ENCODE measurements around the gene RFX2.

- TF ChIP-seq, protein P1, sequence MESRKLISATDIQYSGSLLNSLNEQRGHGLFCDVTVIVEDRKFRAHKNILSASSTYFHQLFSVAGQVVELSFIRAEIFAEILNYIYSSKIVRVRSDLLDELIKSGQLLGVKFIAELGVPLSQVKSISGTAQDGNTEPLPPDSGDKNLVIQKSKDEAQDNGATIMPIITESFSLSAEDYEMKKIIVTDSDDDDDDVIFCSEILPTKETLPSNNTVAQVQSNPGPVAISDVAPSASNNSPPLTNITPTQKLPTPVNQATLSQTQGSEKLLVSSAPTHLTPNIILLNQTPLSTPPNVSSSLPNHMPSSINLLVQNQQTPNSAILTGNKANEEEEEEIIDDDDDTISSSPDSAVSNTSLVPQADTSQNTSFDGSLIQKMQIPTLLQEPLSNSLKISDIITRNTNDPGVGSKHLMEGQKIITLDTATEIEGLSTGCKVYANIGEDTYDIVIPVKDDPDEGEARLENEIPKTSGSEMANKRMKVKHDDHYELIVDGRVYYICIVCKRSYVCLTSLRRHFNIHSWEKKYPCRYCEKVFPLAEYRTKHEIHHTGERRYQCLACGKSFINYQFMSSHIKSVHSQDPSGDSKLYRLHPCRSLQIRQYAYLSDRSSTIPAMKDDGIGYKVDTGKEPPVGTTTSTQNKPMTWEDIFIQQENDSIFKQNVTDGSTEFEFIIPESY (IDR thresholded peaks at IDR 0.05) = no peak
- no peak for TF ChIP-seq YY1 (IDR thresholded peaks at IDR 0.05)
- no peak for TF ChIP-seq CTCF (IDR thresholded peaks at IDR 0.05; ENCODE audit: low read depth, low read length, missing input control)
- no peak for TF ChIP-seq GABPA (IDR thresholded peaks at IDR 0.05 in 1 of 2, conservative IDR thresholded peaks at IDR 0.05 in 1 of 2)
- no peak for TF ChIP-seq NR2F2 (IDR thresholded peaks at IDR 0.05)
- TF ChIP-seq, protein P2, sequence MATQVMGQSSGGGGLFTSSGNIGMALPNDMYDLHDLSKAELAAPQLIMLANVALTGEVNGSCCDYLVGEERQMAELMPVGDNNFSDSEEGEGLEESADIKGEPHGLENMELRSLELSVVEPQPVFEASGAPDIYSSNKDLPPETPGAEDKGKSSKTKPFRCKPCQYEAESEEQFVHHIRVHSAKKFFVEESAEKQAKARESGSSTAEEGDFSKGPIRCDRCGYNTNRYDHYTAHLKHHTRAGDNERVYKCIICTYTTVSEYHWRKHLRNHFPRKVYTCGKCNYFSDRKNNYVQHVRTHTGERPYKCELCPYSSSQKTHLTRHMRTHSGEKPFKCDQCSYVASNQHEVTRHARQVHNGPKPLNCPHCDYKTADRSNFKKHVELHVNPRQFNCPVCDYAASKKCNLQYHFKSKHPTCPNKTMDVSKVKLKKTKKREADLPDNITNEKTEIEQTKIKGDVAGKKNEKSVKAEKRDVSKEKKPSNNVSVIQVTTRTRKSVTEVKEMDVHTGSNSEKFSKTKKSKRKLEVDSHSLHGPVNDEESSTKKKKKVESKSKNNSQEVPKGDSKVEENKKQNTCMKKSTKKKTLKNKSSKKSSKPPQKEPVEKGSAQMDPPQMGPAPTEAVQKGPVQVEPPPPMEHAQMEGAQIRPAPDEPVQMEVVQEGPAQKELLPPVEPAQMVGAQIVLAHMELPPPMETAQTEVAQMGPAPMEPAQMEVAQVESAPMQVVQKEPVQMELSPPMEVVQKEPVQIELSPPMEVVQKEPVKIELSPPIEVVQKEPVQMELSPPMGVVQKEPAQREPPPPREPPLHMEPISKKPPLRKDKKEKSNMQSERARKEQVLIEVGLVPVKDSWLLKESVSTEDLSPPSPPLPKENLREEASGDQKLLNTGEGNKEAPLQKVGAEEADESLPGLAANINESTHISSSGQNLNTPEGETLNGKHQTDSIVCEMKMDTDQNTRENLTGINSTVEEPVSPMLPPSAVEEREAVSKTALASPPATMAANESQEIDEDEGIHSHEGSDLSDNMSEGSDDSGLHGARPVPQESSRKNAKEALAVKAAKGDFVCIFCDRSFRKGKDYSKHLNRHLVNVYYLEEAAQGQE (IDR thresholded peaks at IDR 0.05) = no peak
- TF ChIP-seq JUND (IDR thresholded peaks at IDR 0.05) = no peak
- TF ChIP-seq RAD21 (IDR thresholded peaks at IDR 0.05) = no peak
- TF ChIP-seq, protein P3, sequence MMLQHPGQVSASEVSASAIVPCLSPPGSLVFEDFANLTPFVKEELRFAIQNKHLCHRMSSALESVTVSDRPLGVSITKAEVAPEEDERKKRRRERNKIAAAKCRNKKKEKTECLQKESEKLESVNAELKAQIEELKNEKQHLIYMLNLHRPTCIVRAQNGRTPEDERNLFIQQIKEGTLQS (IDR thresholded peaks at IDR 0.05) = no peak
- TF ChIP-seq HNF4A (conservative IDR thresholded peaks at IDR 0.05) = no peak
- no peak for TF ChIP-seq EGR1 (IDR thresholded peaks at IDR 0.05; ENCODE audit: low read depth in 2 of 2)
- no peak for TF ChIP-seq SP1 (IDR thresholded peaks at IDR 0.05)
- no peak for TF ChIP-seq FOXA1 (IDR thresholded peaks at IDR 0.05)
- no peak for TF ChIP-seq TAF1 (conservative IDR thresholded peaks at IDR 0.05)
Observed at GRCh38 chr19:6113616-6114188, 3.4 kb upstream of the RFX2 start.
